Panc1 (cell line): ENCODE measurements around the gene ACSS1.

Experiments used
- POLR2AphosphoS5 ChIP-seq: IDR thresholded peaks from 2 replicates; pipeline ENCODE4 v1.6.1; 2012; ENCODE audit warnings: mild to moderate bottlenecking, low read depth, low read length, moderate library complexity
- TF ChIP-seq, protein P1 (sequence below): fragments of 450-650 bp; IDR thresholded peaks from 2 replicates; pipeline ENCODE4 v1.5.1; 2017; ENCODE audit warnings: mild to moderate bottlenecking

- TF ChIP-seq POLR2AphosphoS5: no peak
- TF ChIP-seq, protein P1, sequence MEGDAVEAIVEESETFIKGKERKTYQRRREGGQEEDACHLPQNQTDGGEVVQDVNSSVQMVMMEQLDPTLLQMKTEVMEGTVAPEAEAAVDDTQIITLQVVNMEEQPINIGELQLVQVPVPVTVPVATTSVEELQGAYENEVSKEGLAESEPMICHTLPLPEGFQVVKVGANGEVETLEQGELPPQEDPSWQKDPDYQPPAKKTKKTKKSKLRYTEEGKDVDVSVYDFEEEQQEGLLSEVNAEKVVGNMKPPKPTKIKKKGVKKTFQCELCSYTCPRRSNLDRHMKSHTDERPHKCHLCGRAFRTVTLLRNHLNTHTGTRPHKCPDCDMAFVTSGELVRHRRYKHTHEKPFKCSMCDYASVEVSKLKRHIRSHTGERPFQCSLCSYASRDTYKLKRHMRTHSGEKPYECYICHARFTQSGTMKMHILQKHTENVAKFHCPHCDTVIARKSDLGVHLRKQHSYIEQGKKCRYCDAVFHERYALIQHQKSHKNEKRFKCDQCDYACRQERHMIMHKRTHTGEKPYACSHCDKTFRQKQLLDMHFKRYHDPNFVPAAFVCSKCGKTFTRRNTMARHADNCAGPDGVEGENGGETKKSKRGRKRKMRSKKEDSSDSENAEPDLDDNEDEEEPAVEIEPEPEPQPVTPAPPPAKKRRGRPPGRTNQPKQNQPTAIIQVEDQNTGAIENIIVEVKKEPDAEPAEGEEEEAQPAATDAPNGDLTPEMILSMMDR: no peak
Measured at GRCh38 chr20:25052255-25053194, 5.4 kb downstream of the ACSS1 start.
